HEK293 (cell line): ENCODE data around the gene SPEM3.
A peak's percentile ranks its signal among the peaks of the same experiment; 100 is the strongest.

Experiments
- CTCF ChIA-PET: fragments of 350-600 bp; formaldehyde crosslinking; extraction: SDS; loops from one replicate; lab custom pipeline; 2021; ENCODE audit warnings: antibody characterized with exemption; lab: Yijun Ruan, JAX
- POLR2A ChIA-PET: fragments of 300-600 bp; formaldehyde crosslinking; extraction: SDS; loops from one replicate; lab custom pipeline; 2020; ENCODE audit warnings: antibody characterized with exemption, inconsistent platforms; lab: Yijun Ruan, JAX
- H3K27ac ChIP-seq: fragments of 200-500 bp; sonication (Bioruptor generic); 2 replicates; pipeline ENCODE4 v1.5.1; 2014; ENCODE audit warnings: low read depth, low read length, control low read depth, inconsistent platforms; ENCODE audit errors: extremely low read depth
- H3K36me3 ChIP-seq, 2 experiments: fragments of 200-500 bp in 1 of 2; sonication (Bioruptor generic) in 1 of 2; 1 replicate in 1 of 2; 2 replicates in 1 of 2; pipeline ENCODE4 v1.5.1; 2014 to 2017; ENCODE audit warnings: inconsistent platforms in 2 of 2, low read length in 2 of 2; ENCODE audit not compliant: control insufficient read depth in 2 of 2, insufficient read depth in 1 of 2
- H3K4me1 ChIP-seq: fragments of 200-500 bp; sonication (Bioruptor generic); 2 replicates; pipeline ENCODE4 v1.5.1; 2014; ENCODE audit warnings: mild to moderate bottlenecking, low read length, inconsistent platforms; ENCODE audit not compliant: control insufficient read depth, insufficient read depth
- H3K4me3 ChIP-seq: 2 replicates; pipeline ENCODE4 v1.5.1; 2011; ENCODE audit warnings: low read depth, mild to moderate bottlenecking, control low read depth, low read length, moderate library complexity
- H3K9me3 ChIP-seq: fragments of 200-500 bp; sonication (Bioruptor generic); 2 replicates; pipeline ENCODE4 v1.5.1; 2014; ENCODE audit warnings: low read depth, low read length, inconsistent platforms; ENCODE audit not compliant: control insufficient read depth, insufficient read depth
- KLF7 ChIP-seq: fragments of 450-650 bp; formaldehyde crosslinking; IDR thresholded peaks from 2 replicates; pipeline ENCODE4 v1.5.1; 2016; ENCODE audit warnings: missing biosample characterization, missing genetic modification characterization, borderline replicate concordance
- PRDM10 ChIP-seq: fragments of 450-650 bp; formaldehyde crosslinking; IDR thresholded peaks from 2 replicates; pipeline ENCODE4 v1.5.1; 2016; ENCODE audit warnings: missing biosample characterization, missing genetic modification characterization
- PRDM2 ChIP-seq: fragments of 450-650 bp; formaldehyde crosslinking; IDR thresholded peaks from 2 replicates; pipeline ENCODE4 v1.5.1; 2016; ENCODE audit warnings: missing biosample characterization, missing genetic modification characterization, borderline replicate concordance
- ZBTB21 ChIP-seq: fragments of 450-650 bp; formaldehyde crosslinking; IDR thresholded peaks from 2 replicates; pipeline ENCODE4 v1.5.1; 2017; ENCODE audit warnings: missing biosample characterization, missing genetic modification characterization
- ZBTB48 ChIP-seq: fragments of 450-650 bp; formaldehyde crosslinking; IDR thresholded peaks from 2 replicates; pipeline ENCODE4 v1.5.1; 2016; ENCODE audit warnings: missing biosample characterization, missing genetic modification characterization
- ZNF202 ChIP-seq: fragments of 450-650 bp; formaldehyde crosslinking; IDR thresholded peaks from 2 replicates; pipeline ENCODE4 v1.5.1; 2016; ENCODE audit warnings: missing biosample characterization, missing genetic modification characterization, borderline replicate concordance
- ZNF211 ChIP-seq: fragments of 450-650 bp; formaldehyde crosslinking; IDR thresholded peaks from 2 replicates; pipeline ENCODE4 v1.5.1; 2016; ENCODE audit warnings: low read depth, missing biosample characterization, missing genetic modification characterization
- ZNF214 ChIP-seq: fragments of 450-650 bp; formaldehyde crosslinking; IDR thresholded peaks from 2 replicates; pipeline ENCODE4 v1.5.1; 2017; ENCODE audit warnings: missing biosample characterization, mild to moderate bottlenecking, missing genetic modification characterization, borderline replicate concordance
- ZNF404 ChIP-seq: fragments of 450-650 bp; formaldehyde crosslinking; IDR thresholded peaks from 2 replicates; pipeline ENCODE4 v1.5.1; 2017; ENCODE audit warnings: missing biosample characterization, missing genetic modification characterization
- ZNF513 ChIP-seq: fragments of 450-650 bp; IDR thresholded peaks from 2 replicates; pipeline ENCODE4 v1.5.1; 2018; ENCODE audit warnings: missing biosample characterization, missing genetic modification characterization
- ZNF558 ChIP-seq: fragments of 450-650 bp; formaldehyde crosslinking; IDR thresholded peaks from 2 replicates; pipeline ENCODE4 v1.5.1; 2016; ENCODE audit warnings: missing biosample characterization, missing genetic modification characterization
- ZNF600 ChIP-seq: fragments of 450-650 bp; formaldehyde crosslinking; IDR thresholded peaks from 2 replicates; pipeline ENCODE4 v1.5.1; 2016; ENCODE audit warnings: missing biosample characterization, missing genetic modification characterization
- TF ChIP-seq, protein P1 (sequence below): fragments of 450-650 bp; formaldehyde crosslinking; IDR thresholded peaks from 2 replicates; pipeline ENCODE4 v1.5.1; 2016; ENCODE audit warnings: missing biosample characterization, missing genetic modification characterization

Gene SPEM3

DNA sequence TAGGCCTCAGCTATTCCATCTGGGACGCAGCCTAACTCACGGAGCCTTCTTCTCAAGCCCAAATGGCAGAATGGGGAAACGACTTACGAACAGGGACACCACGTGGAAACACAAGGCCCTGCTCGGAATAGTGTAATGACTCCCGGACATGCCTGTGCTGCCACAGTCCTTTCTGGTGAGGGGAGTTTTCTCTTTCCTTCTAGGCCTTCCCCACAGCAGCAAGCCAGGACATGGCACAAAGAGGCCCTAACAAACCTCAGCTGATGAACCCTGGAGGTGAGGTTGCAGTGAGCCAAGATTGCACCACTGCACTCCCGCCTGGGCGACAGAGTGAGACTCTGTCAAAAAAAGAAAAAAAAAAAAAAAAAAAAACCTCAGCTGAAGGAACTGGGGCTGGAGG is 35.4 kb downstream of the SPEM3 start:
- TF ChIP-seq ZNF600 (tag by site-specific recombination) (peak; percentile 34; the same call in 1 of the 2 replicates), ZNF202 (tag by site-specific recombination) (no peak)
- ChIA-PET CTCF (interaction anchor here (0.7 to 1.4 kb wide), 2 partner anchors 27 to 55 kb away, joined by 4 to 5 read pairs; no protein-coding TSS in a partner anchor), POLR2A (interaction anchor here (1.2 to 2.1 kb wide), 3 partner anchors 11 to 61 kb away, joined by 4 to 7 read pairs (median 5); partner anchors contain the start of genes POLR2A and TMEM256)
- H3K4me3 ChIP-seq = no peak overlapping the region
- no peak overlapping the region for H3K27ac ChIP-seq
- peaks cover under 1% of the 10 kb centered on the region; the same call in 1 of the 2 replicates for H3K4me1 ChIP-seq
- H3K36me3 ChIP-seq = peaks cover 0 to 51% of the 10 kb centered on the region in 2 experiments; a peak in 2 of 3 replicates
- H3K9me3 ChIP-seq = no peaks in the 10 kb centered on the region

GRCh38 chr17:7465597-7466275 is 37.1 kb downstream of the SPEM3 start:
- no peak overlapping the region for H3K27ac ChIP-seq
- no peak overlapping the region for H3K4me3 ChIP-seq
- peaks cover 0 to 51% of the 10 kb centered on the region in 2 experiments; a peak in 2 of 3 replicates for H3K36me3 ChIP-seq
- POLR2A ChIA-PET = interaction anchor here (0.6 to 2.0 kb wide), 3 partner anchors 10 to 43 kb away, joined by 3 to 6 read pairs (median 5); partner anchors contain the start of gene POLR2A
- no peaks in the 10 kb centered on the region for H3K9me3 ChIP-seq
- peaks cover 4% of the 10 kb centered on the region; the same call in 1 of the 2 replicates for H3K4me1 ChIP-seq
- CTCF ChIA-PET = interaction anchor here (0.5 to 0.8 kb wide), 3 partner anchors 30 to 1555 kb away, joined by 3 read pairs; no protein-coding TSS in a partner anchor
- TF ChIP-seq ZNF211 (tag by site-specific recombination) (no peak), ZNF558 (tag by site-specific recombination) (no peak), ZBTB48 (tag by site-specific recombination) (no peak), ZBTB21 (tag by site-specific recombination) (no peak), PRDM10 (no peak), KLF7 (tag by site-specific recombination) (no peak), ZNF214 (tag by site-specific recombination) (no peak), ZNF404 (tag by site-specific recombination) (no peak)
- TF ChIP-seq, protein P1, sequence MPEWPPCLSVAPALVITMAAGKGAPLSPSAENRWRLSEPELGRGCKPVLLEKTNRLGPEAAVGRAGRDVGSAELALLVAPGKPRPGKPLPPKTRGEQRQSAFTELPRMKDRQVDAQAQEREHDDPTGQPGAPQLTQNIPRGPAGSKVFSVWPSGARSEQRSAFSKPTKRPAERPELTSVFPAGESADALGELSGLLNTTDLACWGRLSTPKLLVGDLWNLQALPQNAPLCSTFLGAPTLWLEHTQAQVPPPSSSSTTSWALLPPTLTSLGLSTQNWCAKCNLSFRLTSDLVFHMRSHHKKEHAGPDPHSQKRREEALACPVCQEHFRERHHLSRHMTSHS (tag by site-specific recombination) = no peak

DNA sequence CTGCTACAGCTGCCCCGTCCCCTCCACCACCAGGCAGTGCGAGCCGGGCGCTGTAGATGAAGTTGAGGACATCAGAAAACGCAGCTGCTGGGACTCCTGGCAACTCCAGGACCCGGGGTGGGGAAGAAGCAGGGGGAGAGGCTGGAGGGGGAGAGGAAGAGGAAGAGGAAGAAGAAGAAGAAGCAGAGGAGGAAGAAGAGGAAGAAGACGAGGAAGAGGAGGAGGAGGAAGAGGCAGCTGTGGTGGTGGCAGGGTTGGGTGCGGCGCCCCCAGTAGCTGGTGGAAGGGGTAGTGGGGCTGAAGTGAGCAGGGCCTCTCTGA is 37.6 kb downstream of the SPEM3 start:
- ChIA-PET CTCF (interaction anchor here (0.6 to 1.2 kb wide), 3 partner anchors 9 to 111 kb away, joined by 3 to 4 read pairs (median 3); no protein-coding TSS in a partner anchor), POLR2A (interaction anchor here (0.6 to 2.0 kb wide), 4 partner anchors 10 to 19 kb away, joined by 3 to 6 read pairs (median 4); partner anchors contain the start of genes POLR2A and ZBTB4)
- H3K4me1 ChIP-seq = peaks cover 4% of the 10 kb centered on the region; the same call in 1 of the 2 replicates
- H3K9me3 ChIP-seq = no peaks in the 10 kb centered on the region
- TF ChIP-seq ZNF513 = peak; percentile 98
- TF ChIP-seq PRDM2 = no peak
- H3K27ac ChIP-seq = no peak overlapping the region
- no peak overlapping the region for H3K4me3 ChIP-seq
- peaks cover 0 to 48% of the 10 kb centered on the region in 2 experiments; a peak in 2 of 3 replicates for H3K36me3 ChIP-seq
